HepG2 (cell line): ENCODE data around the gene PTCH1. TPM values are rescaled to one million over a fixed set of nuclear protein-coding genes. Genes with fewer than 3 reads are reported as not detected.

Experiments
- ATAC-seq: fragments of 200-7000 bp; cut with Tn5 transposase; 3 replicates; pipeline ENCODE4 v1.9.1; 2020; ENCODE audit warnings: mild to moderate bottlenecking, moderate library complexity
- BruUV-seq: library from RNA; stranded (reverse); fragments of 400-500 nt; replicated peaks from 2 replicates; lab custom pipeline; 2021; lab: Mats Ljungman, UMichigan
- CTCF ChIA-PET: fragments of 300-600 bp; formaldehyde crosslinking; extraction: SDS; loops from one replicate; lab custom pipeline; 2021; ENCODE audit warnings: low total read pairs, inconsistent platforms, low intra/inter-chr PET ratio; lab: Yijun Ruan, JAX
- POLR2A ChIA-PET: fragments of 350-600 bp; sonication (Branson Sonifier 250); formaldehyde crosslinking; loops from one replicate; lab custom pipeline; 2020; ENCODE audit warnings: antibody characterized with exemption, inconsistent platforms; lab: Yijun Ruan, JAX
- DNase-seq: peaks from one replicate; pipeline ENCODE4 v3.0.0-alpha.2; 2015; ENCODE audit warnings: low spot score
- FAIRE-seq: peaks from 3 replicates; lab custom pipeline; 2011; peaks lifted over from hg19 to GRCh38; lab: Jason Lieb, UNC
- H2AFZ ChIP-seq: one replicate; pipeline ENCODE4 v1.6.1; 2011; ENCODE audit warnings: low read length, inconsistent platforms
- H3K27ac ChIP-seq: fragments of 300-600 bp; 3 replicates; pipeline ENCODE4 v1.8.0; 2011; ENCODE audit warnings: mixed run types, mild to moderate bottlenecking, mixed read lengths, low read length, inconsistent platforms; ENCODE audit not compliant: insufficient read depth; ENCODE audit errors: extremely low read length
- H3K27me3 ChIP-seq, 2 experiments: fragments of 200-600 bp in 1 of 2; 2 replicates in 1 of 2; 3 replicates in 1 of 2; pipeline versions ENCODE4 v1.6.0 to v1.8.0; 2011; ENCODE audit warnings: low read length in 2 of 2, mild to moderate bottlenecking in 2 of 2, moderate library complexity in 2 of 2, inconsistent platforms in 1 of 2; ENCODE audit not compliant: insufficient read depth in 2 of 2, control insufficient read depth in 1 of 2
- H3K36me3 ChIP-seq, 2 experiments: fragments of 200-600 bp in 1 of 2; replicated peaks in 1 of 2; 2 replicates in 1 of 2; 3 replicates in 1 of 2; pipeline versions ENCODE4 v1.5.1 to v1.8.0; 2011; ENCODE audit warnings: low read length in 2 of 2, inconsistent platforms in 1 of 2; ENCODE audit not compliant: insufficient read depth in 2 of 2, control insufficient read depth in 1 of 2
- H3K4me1 ChIP-seq: 2 replicates; pipeline ENCODE4 v1.5.1; 2012; ENCODE audit warnings: low read length, inconsistent platforms; ENCODE audit not compliant: insufficient read depth
- H3K4me2 ChIP-seq: 2 replicates; pipeline ENCODE4 v1.6.0; 2011; ENCODE audit warnings: low read depth, low read length, inconsistent platforms
- H3K4me3 ChIP-seq, 3 experiments: fragments of 200-600 bp in 1 of 3; sonication (generic), shearing (Covaris generic) in 1 of 3; replicated peaks in 1 of 3; 2 replicates each; pipeline ENCODE4 v1.5.1; 2011 to 2016; ENCODE audit warnings: low read length in 3 of 3, inconsistent platforms in 2 of 3, low read depth in 2 of 3, mild to moderate bottlenecking in 2 of 3, control low read depth in 1 of 3, mixed read lengths in 1 of 3; ENCODE audit not compliant: insufficient read depth in 1 of 3
- H3K79me2 ChIP-seq: one replicate; pipeline ENCODE4 v1.6.1; 2011; ENCODE audit warnings: low read length, inconsistent platforms; ENCODE audit not compliant: insufficient read depth
- H3K9ac ChIP-seq: 2 replicates; pipeline ENCODE4 v1.6.0; 2011; ENCODE audit warnings: mild to moderate bottlenecking, low read depth, low read length, inconsistent platforms; ENCODE audit not compliant: insufficient read depth
- H3K9me3 ChIP-seq: 2 replicates; pipeline ENCODE4 v1.5.1; 2012; ENCODE audit warnings: mild to moderate bottlenecking, low read length
- H4K20me1 ChIP-seq: 2 replicates; pipeline ENCODE4 v1.6.0; 2011; ENCODE audit warnings: inconsistent platforms, mild to moderate bottlenecking, low read length, moderate library complexity; ENCODE audit not compliant: insufficient read depth
- CREB1 ChIP-seq, 2 experiments: fragments of 450-650 bp in 1 of 2; IDR thresholded peaks; 2 replicates each; pipeline ENCODE4 v1.6.1; 2016 to 2017; ENCODE audit warnings: control low read depth in 1 of 2, mild to moderate bottlenecking in 1 of 2, missing compliant biosample characterization in 1 of 2, missing genetic modification characterization in 1 of 2
- REST ChIP-seq, 2 experiments: IDR thresholded peaks; 2 replicates each; pipeline ENCODE4 v1.6.1; 2011 to 2012; ENCODE audit warnings: low read length in 2 of 2, borderline replicate concordance in 1 of 2, low read depth in 1 of 2, mild to moderate bottlenecking in 1 of 2, moderate library complexity in 1 of 2
- WGBS: methylation state at CpG from one replicate; pipeline ENCODE4 v1.1.6; 2017; ENCODE audit warnings: low lambda C conversion rate; 5-methylcytosine and 5-hydroxymethylcytosine counted together
- in situ Hi-C: cut with HindIII; loops from 2 replicates; pipeline ENCODE4 v1.10.0; 2017; ENCODE audit warnings: low pct_unique_long_range_greater_than_20kb; ENCODE audit not compliant: extremely low pct_ligation_motif_present
- intact Hi-C: fragments of 100-400 bp; cut with micrococcal nuclease; formaldehyde crosslinking; loops from one replicate; pipeline ENCODE4 v1.10.0; 2022; ENCODE audit not compliant: unreplicated experiment
- polyA plus RNA-seq, 8 experiments: library from polyadenylated mRNA; depleted of rRNA in 3 of 8; stranded (reverse) in 7 of 8; unstranded in 1 of 8; fragments of >200 nt; fragmentation: Illumina TruSeq in 4 of 8; extraction: Trizol in 4 of 8; gene quantifications; 2 replicates each; pipeline versions ENCODE4 v1.2.1 to v1.2.3, GENCODE V29; 2011 to 2016; ENCODE audit warnings: low read depth in 4 of 8, missing spikeins in 1 of 8, mixed read lengths in 1 of 8; ENCODE audit not compliant: insufficient read depth in 1 of 8
- total RNA-seq, 5 experiments: library from RNA; depleted of rRNA; stranded (reverse); fragments of >200 nt; fragmentation: Illumina TruSeq; extraction: Trizol; gene quantifications; 2 replicates each; pipeline ENCODE4 v1.2.3, GENCODE V29; 2016; ENCODE audit warnings: low read depth in 1 of 5

Gene PTCH1
- total and polyA plus RNA-seq, 2 of the 13 experiments (the other 11 are each of a cell fraction or from before 2014, with no cell fraction given): 2.8 to 3.9 TPM

GRCh38 chr9:95438561-95439357, 78.0 kb downstream of the PTCH1 start:
- H3K79me2 ChIP-seq: no peaks in the 10 kb centered on the region
- peak; percentile 54 for TF ChIP-seq CREB1 (IDR thresholded peaks at IDR 0.05)
- TF ChIP-seq CREB1 (CRISPR knock-in tag; IDR thresholded peaks at IDR 0.05): no peak
- TF ChIP-seq REST (IDR thresholded peaks at IDR 0.05; ENCODE audit: borderline replicate concordance in 1 of 2, low read depth in 1 of 2, low read length in 2 of 2): no peak
- WGBS: 64% methylated on average over 7 of the region's 9 CpGs
- H2AFZ ChIP-seq: no peak overlapping the region
- intact Hi-C loops: no loop called here
- BruUV-seq: no TSS peak
- no peak overlapping the region for H3K27ac ChIP-seq
- no peaks in the 10 kb centered on the region for H4K20me1 ChIP-seq
- POLR2A ChIA-PET: no interaction called here
- no peaks in the 10 kb centered on the region for H3K36me3 ChIP-seq
- no peak overlapping the region for H3K4me3 ChIP-seq
- H3K9ac ChIP-seq: no peak overlapping the region
- no peaks in the 10 kb centered on the region for H3K27me3 ChIP-seq
- CTCF ChIA-PET: no interaction called here
- DNase-seq: no peak
- no peaks in the 10 kb centered on the region for H3K9me3 ChIP-seq
- H3K4me1 ChIP-seq: peaks cover 12% of the 10 kb centered on the region
- no peak for FAIRE-seq
- in situ Hi-C loops: no loop called here
- ATAC-seq: no peak
- H3K4me2 ChIP-seq: no peak overlapping the region
